Liver (tissue), 9 donors: ENCODE data around the gene C1S. TPM values are rescaled to one million over a fixed set of nuclear protein-coding genes. Genes with fewer than 3 reads are reported as not detected.
A peak's percentile ranks its signal among the peaks of the same experiment; 100 is the strongest.

Experiments used
- DNase-seq: peaks from one replicate; pipeline ENCODE4 v3.0.0-alpha.2; 2017; ENCODE audit warnings: low spot score
- H3K27ac ChIP-seq, 2 donors: one replicate each; pipeline ENCODE4 v1.7.0; 2013; ENCODE audit warnings: inconsistent platforms in 2 of 2, low read length in 2 of 2, control low read depth in 1 of 2, low read depth in 1 of 2, mild to moderate bottlenecking in 1 of 2
- H3K27me3 ChIP-seq, 4 donors: one replicate each; pipeline versions ENCODE4 v1.6.1 to v1.7.0; 2013; ENCODE audit warnings: low read length in 3 of 4, inconsistent platforms in 1 of 4, mild to moderate bottlenecking in 1 of 4, moderate library complexity in 1 of 4; ENCODE audit not compliant: control insufficient read depth in 4 of 4, insufficient read depth in 4 of 4
- H3K36me3 ChIP-seq, 4 donors: one replicate each; pipeline versions ENCODE4 v1.6.1 to v1.7.0; 2013; ENCODE audit warnings: low read length in 3 of 4, mild to moderate bottlenecking in 3 of 4, low read depth in 1 of 4, moderate library complexity in 1 of 4; ENCODE audit not compliant: control insufficient read depth in 4 of 4, insufficient read depth in 3 of 4
- H3K4me1 ChIP-seq, 4 donors: one replicate each; pipeline versions ENCODE4 v1.6.1 to v1.7.0; 2013; ENCODE audit warnings: low read length in 3 of 4, mild to moderate bottlenecking in 3 of 4, moderate library complexity in 1 of 4; ENCODE audit not compliant: control insufficient read depth in 4 of 4, insufficient read depth in 4 of 4
- H3K4me3 ChIP-seq, 3 donors: one replicate each; pipeline versions ENCODE4 v1.6.1 to v1.7.0; 2013; ENCODE audit warnings: low read length in 3 of 3, control low read depth in 1 of 3, low read depth in 1 of 3, mild to moderate bottlenecking in 1 of 3
- H3K9ac ChIP-seq, 2 donors: one replicate each; pipeline ENCODE4 v1.7.0; 2013; ENCODE audit warnings: low read length in 2 of 2, mild to moderate bottlenecking in 2 of 2, moderate library complexity in 2 of 2, control low read depth in 1 of 2, low read depth in 1 of 2
- H3K9me3 ChIP-seq, 4 donors: one replicate each; pipeline versions ENCODE4 v1.6.1 to v1.7.0; 2013; ENCODE audit warnings: low read length in 3 of 4; ENCODE audit not compliant: control insufficient read depth in 4 of 4
- CTCF ChIP-seq: fragments of 150-350 bp; IDR thresholded peaks from 2 replicates; pipeline ENCODE4 v1.5.1; 2017; ENCODE audit warnings: improper control_type of control experiment, low read depth, low read length; ENCODE audit not compliant: missing input control
- EGR1 ChIP-seq, 2 donors: IDR thresholded peaks; 2 replicates each; pipeline ENCODE4 v1.6.1; 2016 to 2018; ENCODE audit warnings: antibody characterized with exemption in 2 of 2, low read depth in 2 of 2
- FOXA1 ChIP-seq: IDR thresholded peaks from 2 replicates; pipeline ENCODE4 v1.6.1; 2016; ENCODE audit warnings: antibody characterized with exemption
- FOXA2 ChIP-seq: IDR thresholded peaks from 2 replicates; pipeline ENCODE4 v1.6.1; 2016; ENCODE audit warnings: antibody characterized with exemption
- GABPA ChIP-seq, 2 donors: IDR thresholded peaks in 1 of 2; conservative IDR thresholded peaks in 1 of 2; 2 replicates each; pipeline ENCODE4 v1.6.1; 2016; ENCODE audit warnings: antibody characterized with exemption in 2 of 2, mild to moderate bottlenecking in 1 of 2, moderate library complexity in 1 of 2
- HNF4A ChIP-seq, 2 donors: conservative IDR thresholded peaks; 2 replicates each; pipeline ENCODE4 v1.6.1; 2016; ENCODE audit warnings: antibody characterized with exemption in 2 of 2, mild to moderate bottlenecking in 2 of 2
- HNF4G ChIP-seq: IDR thresholded peaks from 2 replicates; pipeline ENCODE4 v1.6.1; 2016; ENCODE audit warnings: antibody characterized with exemption
- JUND ChIP-seq, 2 donors: IDR thresholded peaks; 2 replicates each; pipeline ENCODE4 v1.6.1; 2016; ENCODE audit warnings: antibody characterized with exemption in 2 of 2
- MAX ChIP-seq: IDR thresholded peaks from 2 replicates; pipeline ENCODE4 v1.6.1; 2016; ENCODE audit warnings: antibody characterized with exemption
- NR2F2 ChIP-seq: IDR thresholded peaks from 2 replicates; pipeline ENCODE4 v1.6.1; 2016; ENCODE audit warnings: antibody characterized with exemption
- RAD21 ChIP-seq, 2 donors: IDR thresholded peaks; 2 replicates each; pipeline ENCODE4 v1.6.1; 2016; ENCODE audit warnings: antibody characterized with exemption in 2 of 2, mild to moderate bottlenecking in 2 of 2
- REST ChIP-seq: IDR thresholded peaks from 2 replicates; pipeline ENCODE4 v1.6.1; 2016; ENCODE audit warnings: antibody characterized with exemption, mild to moderate bottlenecking
- RXRA ChIP-seq, 2 donors: IDR thresholded peaks; 2 replicates each; pipeline ENCODE4 v1.6.1; 2017 to 2018; ENCODE audit warnings: antibody characterized with exemption in 2 of 2, mild to moderate bottlenecking in 1 of 2
- SP1 ChIP-seq: IDR thresholded peaks from 2 replicates; pipeline ENCODE4 v1.6.1; 2018; ENCODE audit warnings: antibody characterized with exemption, mild to moderate bottlenecking
- TAF1 ChIP-seq: conservative IDR thresholded peaks from 2 replicates; pipeline ENCODE4 v1.6.1; 2016; ENCODE audit warnings: antibody characterized with exemption, mild to moderate bottlenecking
- YY1 ChIP-seq: IDR thresholded peaks from 2 replicates; pipeline ENCODE4 v1.6.1; 2016; ENCODE audit warnings: antibody characterized with exemption, mild to moderate bottlenecking
- WGBS: extraction: QIAGEN DNeasy Blood & Tissue Kit; methylation state at CpG from one replicate; pipeline ENCODE4 v1.1.7; 2013; 5-methylcytosine and 5-hydroxymethylcytosine counted together
- polyA plus RNA-seq, 2 donors: library from polyadenylated mRNA; stranded (reverse) in 1 of 2; unstranded in 1 of 2; fragments of 200-250 nt in 1 of 2; fragments of >200 nt in 1 of 2; fragmentation: Nextera tagmentation in 1 of 2; extraction: Ambion mirVana in 1 of 2; gene quantifications; one replicate each; pipeline versions ENCODE4 v1.2.1 to v1.2.3, GENCODE V29; 2013 to 2015
- total RNA-seq, 2 donors: library from RNA; depleted of rRNA; stranded (reverse); fragments of >200 nt; gene quantifications; one replicate each; pipeline ENCODE4 v1.2.3, GENCODE V29; 2014
- TF ChIP-seq, protein P1 (sequence below): IDR thresholded peaks from 2 replicates; pipeline ENCODE4 v1.6.1; 2016; ENCODE audit warnings: antibody characterized with exemption
- TF ChIP-seq, protein P2 (sequence below): IDR thresholded peaks from 2 replicates; pipeline ENCODE4 v1.6.1; 2016; ENCODE audit warnings: antibody characterized with exemption
- donor health status: healthy.
- donor health status: healthy.
- donor health status: healthy.
- donor health status: healthy.
- donor health status: healthy.

Gene C1S
- total and polyA plus RNA-seq, 4 donors, result 267 to 2,029 (median 1,568) TPM

DNA sequence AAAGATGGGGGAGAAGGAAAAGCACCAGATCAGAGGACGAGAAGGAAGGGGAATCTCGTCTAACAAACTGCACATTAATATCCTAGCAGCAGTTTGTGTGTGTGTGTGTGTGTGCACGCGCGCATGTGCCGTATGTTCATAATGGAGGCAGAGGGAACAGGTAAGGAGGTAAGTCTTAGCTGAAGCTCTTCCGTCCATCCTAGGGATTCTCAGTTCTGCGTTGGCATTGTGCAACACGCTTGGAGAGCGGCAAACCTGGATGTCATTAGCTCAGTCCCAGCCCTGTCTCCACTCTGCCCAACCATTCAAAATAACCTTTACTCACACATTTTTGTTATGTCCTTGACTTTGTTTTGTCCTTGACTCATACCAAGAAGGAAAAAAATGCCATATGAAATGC is 33.4 kb downstream of the C1S start:
- 38% methylated on average over 10 of the region's 10 CpGs for WGBS
- DNase-seq, result no peak
- H3K27ac ChIP-seq, result peak overlapping the region; percentile 1 to 17
- no peaks in the 10 kb centered on the region for H3K27me3 ChIP-seq
- no peak overlapping the region for H3K4me3 ChIP-seq
- TF ChIP-seq RXRA (IDR thresholded peaks at IDR 0.05) (peak in 1 of 2 donors; percentile 30), MAX (no peak), RAD21 (IDR thresholded peaks at IDR 0.05) (peak in 1 of 2 donors; percentile 10), JUND (IDR thresholded peaks at IDR 0.05) (no peak), HNF4A (conservative IDR thresholded peaks at IDR 0.05) (peak in 1 of 2 donors; percentile 16), FOXA2 (no peak)
- TF ChIP-seq, protein P1, sequence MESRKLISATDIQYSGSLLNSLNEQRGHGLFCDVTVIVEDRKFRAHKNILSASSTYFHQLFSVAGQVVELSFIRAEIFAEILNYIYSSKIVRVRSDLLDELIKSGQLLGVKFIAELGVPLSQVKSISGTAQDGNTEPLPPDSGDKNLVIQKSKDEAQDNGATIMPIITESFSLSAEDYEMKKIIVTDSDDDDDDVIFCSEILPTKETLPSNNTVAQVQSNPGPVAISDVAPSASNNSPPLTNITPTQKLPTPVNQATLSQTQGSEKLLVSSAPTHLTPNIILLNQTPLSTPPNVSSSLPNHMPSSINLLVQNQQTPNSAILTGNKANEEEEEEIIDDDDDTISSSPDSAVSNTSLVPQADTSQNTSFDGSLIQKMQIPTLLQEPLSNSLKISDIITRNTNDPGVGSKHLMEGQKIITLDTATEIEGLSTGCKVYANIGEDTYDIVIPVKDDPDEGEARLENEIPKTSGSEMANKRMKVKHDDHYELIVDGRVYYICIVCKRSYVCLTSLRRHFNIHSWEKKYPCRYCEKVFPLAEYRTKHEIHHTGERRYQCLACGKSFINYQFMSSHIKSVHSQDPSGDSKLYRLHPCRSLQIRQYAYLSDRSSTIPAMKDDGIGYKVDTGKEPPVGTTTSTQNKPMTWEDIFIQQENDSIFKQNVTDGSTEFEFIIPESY, result no peak
- H3K9ac ChIP-seq, result no peak overlapping the region
- H3K9me3 ChIP-seq, result no peaks in the 10 kb centered on the region
- peaks cover 2 to 20% (median 12%) of the 10 kb centered on the region in 4 donors for H3K36me3 ChIP-seq
- peaks cover 8 to 37% (median 29%) of the 10 kb centered on the region in 4 donors for H3K4me1 ChIP-seq

DNA sequence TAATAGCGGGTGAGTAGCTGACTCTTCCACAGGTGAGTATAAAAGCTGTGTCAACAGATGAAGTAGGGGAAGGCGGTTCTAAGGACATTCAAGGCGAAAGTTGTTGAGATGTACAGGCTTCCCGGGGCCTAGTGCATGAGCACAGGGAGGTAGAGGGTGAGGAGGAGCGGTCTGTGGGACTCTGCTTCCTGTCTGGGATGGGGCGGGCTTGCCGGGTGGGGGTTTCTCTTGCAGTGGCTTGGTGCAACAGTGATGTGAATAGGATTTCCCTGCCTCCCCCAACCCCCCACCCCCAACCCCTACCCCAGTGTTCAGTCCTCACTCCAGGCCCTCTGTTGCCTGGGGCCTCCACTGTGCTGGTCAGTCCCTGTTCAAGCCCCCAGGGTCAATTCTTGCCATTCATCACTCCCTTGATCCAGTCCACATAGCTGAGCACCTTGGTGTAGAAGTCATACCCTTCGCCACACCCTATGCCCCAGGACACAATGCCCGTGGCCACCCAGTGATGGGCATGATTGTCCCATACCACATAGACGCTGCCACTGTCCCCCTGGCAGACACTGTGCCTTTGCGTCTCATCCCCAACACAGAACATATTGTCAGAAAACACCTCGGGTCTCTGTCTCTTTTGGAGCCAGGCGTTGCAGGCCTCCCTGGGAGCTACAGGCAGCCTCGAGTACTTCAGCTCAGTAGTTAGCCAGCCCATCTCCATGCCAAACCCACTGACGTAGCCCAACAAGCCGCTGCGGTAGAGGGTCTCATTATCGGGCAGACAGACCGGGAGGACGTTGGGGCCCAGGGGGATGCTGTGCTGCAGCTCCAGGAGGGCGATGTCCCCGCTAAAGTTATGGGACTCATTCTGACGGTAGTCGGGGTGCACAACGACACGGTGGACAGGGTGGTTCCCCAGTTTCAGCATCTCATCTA is 35.8 kb downstream of the C1S start:
- Histone ChIP-seq H3K36me3 (peaks cover 3 to 25% (median 17%) of the 10 kb centered on the region in 4 donors), H3K4me3 (no peak overlapping the region), H3K4me1 (peaks cover 2 to 21% (median 14%) of the 10 kb centered on the region in 4 donors), H3K27ac (no peak overlapping the region), H3K9ac (no peak overlapping the region), H3K9me3 (no peaks in the 10 kb centered on the region), H3K27me3 (no peaks in the 10 kb centered on the region)
- WGBS, result 87% methylated on average over 26 of the region's 26 CpGs
- no peak for DNase-seq
- TF ChIP-seq MAX, result no peak
- no peak for TF ChIP-seq CTCF
- TF ChIP-seq FOXA1, result no peak
- no peak for TF ChIP-seq SP1
- TF ChIP-seq TAF1, result no peak
- no peak for TF ChIP-seq RXRA (IDR thresholded peaks at IDR 0.05)
- TF ChIP-seq, protein P2, sequence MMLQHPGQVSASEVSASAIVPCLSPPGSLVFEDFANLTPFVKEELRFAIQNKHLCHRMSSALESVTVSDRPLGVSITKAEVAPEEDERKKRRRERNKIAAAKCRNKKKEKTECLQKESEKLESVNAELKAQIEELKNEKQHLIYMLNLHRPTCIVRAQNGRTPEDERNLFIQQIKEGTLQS, result no peak
- TF ChIP-seq HNF4G, result no peak
- TF ChIP-seq FOXA2, result no peak
- no peak for TF ChIP-seq RAD21 (IDR thresholded peaks at IDR 0.05)
- TF ChIP-seq EGR1 (IDR thresholded peaks at IDR 0.05; ENCODE audit: low read depth in 2 of 2), result no peak
- no peak for TF ChIP-seq GABPA (IDR thresholded peaks at IDR 0.05 in 1 of 2, conservative IDR thresholded peaks at IDR 0.05 in 1 of 2)
- TF ChIP-seq NR2F2, result no peak
- no peak for TF ChIP-seq HNF4A (conservative IDR thresholded peaks at IDR 0.05)
- no peak for TF ChIP-seq JUND (IDR thresholded peaks at IDR 0.05)
- no peak for TF ChIP-seq REST
- TF ChIP-seq YY1, result no peak
- TF ChIP-seq, protein P1, result no peak
